ENCODE results near the gene BPIFB2.

BPIFB2 gene

GRCh38 chr20:33022694-33023438 is 15.4 kb downstream of the BPIFB2 start:
- Histone ChIP-seq H2AFZ (ENCODE audit: low read depth, low read length) (no peak overlapping the region), H3K23ac (ENCODE audit: low read length in 2 of 2) (no peak overlapping the region), H2BK5ac (ENCODE audit: low read depth, low read length, poor library complexity, severe bottlenecking) (no peak overlapping the region), H3K4me2 (ENCODE audit: low read length, poor library complexity, severe bottlenecking) (no peak overlapping the region), H3K79me1 (replicated peaks; ENCODE audit: low read length, poor library complexity, severe bottlenecking) (no peaks in the 10 kb centered on the region), H3K27me3 (ENCODE audit: control insufficient read depth in 1 of 2, insufficient read depth in 1 of 2, low read length in 2 of 2) (peaks cover 1 to 44% of the 10 kb centered on the region in 2 experiments), H2AK5ac (ENCODE audit: low read length, severe bottlenecking) (no peak overlapping the region), H3K4me3 (ENCODE audit: insufficient read depth in 1 of 2, low read depth in 1 of 2, low read length in 2 of 2) (no peak overlapping the region), H2BK12ac (ENCODE audit: low read length in 2 of 2) (no peak overlapping the region), H3K9ac (ENCODE audit: low read length) (no peak overlapping the region), H3K14ac (ENCODE audit: low read length in 2 of 2) (no peak overlapping the region), H4K8ac (ENCODE audit: low read length) (no peak overlapping the region), H3K4me1 (ENCODE audit: control insufficient read depth, insufficient read depth, low read depth, low read length) (no peaks in the 10 kb centered on the region), H3K18ac (ENCODE audit: low read depth in 1 of 2, low read length in 2 of 2) (no peak overlapping the region), H2BK120ac (ENCODE audit: low read depth, low read length) (no peak overlapping the region), H4K91ac (ENCODE audit: low read length) (no peak overlapping the region), H3K27ac (ENCODE audit: low read length, poor library complexity, severe bottlenecking) (no peak overlapping the region), H2BK15ac (ENCODE audit: low read depth, poor library complexity, severe bottlenecking) (no peak overlapping the region), H3K4ac (ENCODE audit: low read depth in 1 of 2, low read length in 2 of 2) (no peak overlapping the region), H3K9me3 (ENCODE audit: control insufficient read depth, low read length) (peaks cover 6% of the 10 kb centered on the region), H3K36me3 (ENCODE audit: control insufficient read depth in 1 of 2, insufficient read depth in 2 of 2, low read depth in 1 of 2, low read length in 2 of 2) (no peaks in the 10 kb centered on the region)
- 58% methylated on average over 7 of the region's 7 CpGs for WGBS
- DNase-seq: no peak

- Histone ChIP-seq H3K14ac (ENCODE audit: low read length in 2 of 2) (no peak overlapping the region), H3K18ac (ENCODE audit: low read depth in 1 of 2, low read length in 2 of 2) (no peak overlapping the region), H3K4ac (ENCODE audit: low read depth in 1 of 2, low read length in 2 of 2) (no peak overlapping the region), H3K9me3 (ENCODE audit: control insufficient read depth, low read length) (peaks cover 6% of the 10 kb centered on the region), H3K36me3 (ENCODE audit: control insufficient read depth in 1 of 2, insufficient read depth in 2 of 2, low read depth in 1 of 2, low read length in 2 of 2) (no peaks in the 10 kb centered on the region), H2AK5ac (ENCODE audit: low read length, severe bottlenecking) (no peak overlapping the region), H2BK5ac (ENCODE audit: low read depth, low read length, poor library complexity, severe bottlenecking) (no peak overlapping the region), H4K8ac (ENCODE audit: low read length) (no peak overlapping the region), H2BK12ac (ENCODE audit: low read length in 2 of 2) (no peak overlapping the region), H3K79me1 (replicated peaks; ENCODE audit: low read length, poor library complexity, severe bottlenecking) (no peaks in the 10 kb centered on the region), H3K4me1 (ENCODE audit: control insufficient read depth, insufficient read depth, low read depth, low read length) (no peaks in the 10 kb centered on the region), H3K9ac (ENCODE audit: low read length) (no peak overlapping the region), H3K4me3 (ENCODE audit: insufficient read depth in 1 of 2, low read depth in 1 of 2, low read length in 2 of 2) (no peak overlapping the region), H2BK120ac (ENCODE audit: low read depth, low read length) (no peak overlapping the region), H2BK15ac (ENCODE audit: low read depth, poor library complexity, severe bottlenecking) (no peak overlapping the region), H3K27ac (ENCODE audit: low read length, poor library complexity, severe bottlenecking) (no peak overlapping the region), H3K4me2 (ENCODE audit: low read length, poor library complexity, severe bottlenecking) (no peak overlapping the region), H4K91ac (ENCODE audit: low read length) (no peak overlapping the region), H3K23ac (ENCODE audit: low read length in 2 of 2) (no peak overlapping the region), H2AFZ (ENCODE audit: low read depth, low read length) (no peak overlapping the region), H3K27me3 (ENCODE audit: control insufficient read depth in 1 of 2, insufficient read depth in 1 of 2, low read length in 2 of 2) (peaks cover 9 to 45% of the 10 kb centered on the region in 2 experiments)
- DNase-seq: no peak
- 64% methylated on average over 6 of the region's 6 CpGs for WGBS
Observed at GRCh38 chr20:33023439-33024242, 16.1 kb downstream of the BPIFB2 start.

DNA sequence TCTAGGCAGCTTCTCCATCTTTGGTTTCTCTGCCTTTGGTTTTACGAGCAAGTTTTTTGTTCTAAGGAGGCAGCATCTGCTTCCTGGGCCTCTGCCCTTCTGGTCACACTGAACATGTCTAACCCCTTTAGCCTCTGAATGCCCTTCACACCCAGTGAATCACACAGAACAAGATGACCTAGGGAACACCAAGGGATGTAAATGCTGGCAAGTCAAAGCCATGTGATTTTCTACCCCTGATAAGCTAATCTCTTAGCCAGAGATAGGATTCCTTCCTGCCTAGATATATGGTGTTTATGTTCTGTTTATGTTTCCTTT is 16.7 kb downstream of the BPIFB2 start:
- no peaks in the 10 kb centered on the region for H3K36me3 ChIP-seq (ENCODE audit: control insufficient read depth in 1 of 2, insufficient read depth in 2 of 2, low read depth in 1 of 2, low read length in 2 of 2)
- WGBS: 94% methylated on average over 1 of the region's 1 CpG

DNA sequence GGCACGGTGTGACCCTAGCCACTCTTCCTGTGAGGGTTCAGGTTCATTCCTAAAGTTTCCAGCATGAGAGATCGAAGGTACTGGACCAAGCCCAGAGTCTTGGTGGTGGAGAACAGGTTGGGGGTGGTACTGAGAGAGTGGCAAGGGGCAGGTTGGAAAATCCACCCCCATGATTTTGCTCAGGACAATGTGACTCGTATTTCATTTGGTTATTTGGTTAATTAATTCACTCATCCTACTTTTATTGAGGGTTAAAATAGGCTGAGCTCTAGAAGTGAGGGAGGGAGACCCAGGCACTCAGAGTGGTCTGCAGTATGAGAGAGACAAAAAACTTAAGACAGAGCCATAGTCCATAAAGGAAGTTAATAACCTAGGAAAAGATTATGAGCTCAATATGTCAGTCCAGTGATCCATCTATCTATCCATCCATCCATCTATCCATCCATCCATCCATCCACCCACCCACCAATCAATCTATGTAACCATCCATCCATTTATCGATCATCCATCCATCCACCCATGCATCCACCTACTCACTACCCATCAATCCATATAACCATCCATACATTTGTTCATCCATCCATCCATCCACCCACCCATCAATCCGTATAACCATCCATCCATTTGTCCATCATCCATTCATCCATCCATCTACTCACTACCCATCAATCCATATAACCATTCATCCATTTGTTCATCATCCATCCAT is 17.3 kb downstream of the BPIFB2 start:
- H3K23ac ChIP-seq (ENCODE audit: low read length in 2 of 2): no peak overlapping the region
- no peak overlapping the region for H3K14ac ChIP-seq (ENCODE audit: low read length in 2 of 2)
- H2AK5ac ChIP-seq (ENCODE audit: low read length, severe bottlenecking): no peak overlapping the region
- H2BK15ac ChIP-seq (ENCODE audit: low read depth, poor library complexity, severe bottlenecking): no peak overlapping the region
- no peak overlapping the region for H2BK120ac ChIP-seq (ENCODE audit: low read depth, low read length)
- H4K8ac ChIP-seq (ENCODE audit: low read length): no peak overlapping the region
- no peaks in the 10 kb centered on the region for H3K36me3 ChIP-seq (ENCODE audit: control insufficient read depth in 1 of 2, insufficient read depth in 2 of 2, low read depth in 1 of 2, low read length in 2 of 2)
- no peak for DNase-seq
- WGBS: 58% methylated on average over 4 of the region's 5 CpGs
- H2BK12ac ChIP-seq (ENCODE audit: low read length in 2 of 2): no peak overlapping the region
- no peak overlapping the region for H3K27ac ChIP-seq (ENCODE audit: low read length, poor library complexity, severe bottlenecking)
- no peak overlapping the region for H2AFZ ChIP-seq (ENCODE audit: low read depth, low read length)
- H3K4me1 ChIP-seq (ENCODE audit: control insufficient read depth, insufficient read depth, low read depth, low read length): no peaks in the 10 kb centered on the region
- H3K4ac ChIP-seq (ENCODE audit: low read depth in 1 of 2, low read length in 2 of 2): no peak overlapping the region
- peaks cover 6% of the 10 kb centered on the region for H3K9me3 ChIP-seq (ENCODE audit: control insufficient read depth, low read length)
- no peak overlapping the region for H4K91ac ChIP-seq (ENCODE audit: low read length)
- H3K4me3 ChIP-seq (ENCODE audit: insufficient read depth in 1 of 2, low read depth in 1 of 2, low read length in 2 of 2): no peak overlapping the region
- peaks cover 11 to 56% of the 10 kb centered on the region in 2 experiments for H3K27me3 ChIP-seq (ENCODE audit: control insufficient read depth in 1 of 2, insufficient read depth in 1 of 2, low read length in 2 of 2)
- H3K79me1 ChIP-seq (replicated peaks; ENCODE audit: low read length, poor library complexity, severe bottlenecking): no peaks in the 10 kb centered on the region
- H2BK5ac ChIP-seq (ENCODE audit: low read depth, low read length, poor library complexity, severe bottlenecking): no peak overlapping the region
- H3K18ac ChIP-seq (ENCODE audit: low read depth in 1 of 2, low read length in 2 of 2): no peak overlapping the region
- no peak overlapping the region for H3K9ac ChIP-seq (ENCODE audit: low read length)
- no peak overlapping the region for H3K4me2 ChIP-seq (ENCODE audit: low read length, poor library complexity, severe bottlenecking)

More for the DNA sequence above, 16.7 kb downstream of the BPIFB2 start:
- H3K18ac ChIP-seq (ENCODE audit: low read depth in 1 of 2, low read length in 2 of 2): no peak overlapping the region
- H3K4me3 ChIP-seq (ENCODE audit: insufficient read depth in 1 of 2, low read depth in 1 of 2, low read length in 2 of 2): no peak overlapping the region
- no peak overlapping the region for H2AFZ ChIP-seq (ENCODE audit: low read depth, low read length)
- H2BK5ac ChIP-seq (ENCODE audit: low read depth, low read length, poor library complexity, severe bottlenecking): no peak overlapping the region
- H3K27me3 ChIP-seq (ENCODE audit: control insufficient read depth in 1 of 2, insufficient read depth in 1 of 2, low read length in 2 of 2): peaks cover 11 to 50% of the 10 kb centered on the region in 2 experiments
- peaks cover 6% of the 10 kb centered on the region for H3K9me3 ChIP-seq (ENCODE audit: control insufficient read depth, low read length)
- no peak overlapping the region for H2BK15ac ChIP-seq (ENCODE audit: low read depth, poor library complexity, severe bottlenecking)
- H4K91ac ChIP-seq (ENCODE audit: low read length): no peak overlapping the region
- no peak overlapping the region for H3K4me2 ChIP-seq (ENCODE audit: low read length, poor library complexity, severe bottlenecking)
- H2AK5ac ChIP-seq (ENCODE audit: low read length, severe bottlenecking): no peak overlapping the region
- no peaks in the 10 kb centered on the region for H3K4me1 ChIP-seq (ENCODE audit: control insufficient read depth, insufficient read depth, low read depth, low read length)
- no peak overlapping the region for H3K9ac ChIP-seq (ENCODE audit: low read length)
- no peak overlapping the region for H2BK120ac ChIP-seq (ENCODE audit: low read depth, low read length)
- no peak overlapping the region for H3K23ac ChIP-seq (ENCODE audit: low read length in 2 of 2)
- H2BK12ac ChIP-seq (ENCODE audit: low read length in 2 of 2): no peak overlapping the region
- no peak for DNase-seq
- no peak overlapping the region for H3K14ac ChIP-seq (ENCODE audit: low read length in 2 of 2)
- H3K4ac ChIP-seq (ENCODE audit: low read depth in 1 of 2, low read length in 2 of 2): no peak overlapping the region
- no peak overlapping the region for H3K27ac ChIP-seq (ENCODE audit: low read length, poor library complexity, severe bottlenecking)
- no peaks in the 10 kb centered on the region for H3K79me1 ChIP-seq (replicated peaks; ENCODE audit: low read length, poor library complexity, severe bottlenecking)
- H4K8ac ChIP-seq (ENCODE audit: low read length): no peak overlapping the region
